HG03342 (cell line): ENCODE data around the gene SNX32.
A peak's percentile ranks its signal among the peaks of the same experiment; 100 is the strongest.

Experiments used
- ATAC-seq: cut with Tn5 transposase; IDR thresholded peaks from one replicate; pipeline ENCODE4 v1.9.1; 2021; ENCODE audit warnings: mild to moderate bottlenecking, moderate library complexity; ENCODE audit not compliant: unreplicated experiment

SNX32 gene

GRCh38 chr11:65833297-65834030 is at the start of gene SNX32:
SNX32 (plus strand) TSS chr11:65833963; CDS start chr11:65834066, 103 bp downstream.
- ATAC-seq, result peak; percentile 96

- no peak for ATAC-seq
These were observed 48.3 kb upstream of the SNX32 start for GRCh38 chr11:65785319-65786007.

GRCh38 chr11:65786008-65786785 is 47.6 kb upstream of the SNX32 start:
- ATAC-seq, result no peak

GRCh38 chr11:65786786-65787636 is 46.8 kb upstream of the SNX32 start, which contains the start of gene OVOL1:
OVOL1 (plus strand) TSS chr11:65787063; CDS start chr11:65787374, 311 bp downstream.
- ATAC-seq, result no peak

GRCh38 chr11:65787649-65788622 is 45.8 kb upstream of the SNX32 start:
- no peak for ATAC-seq

- no peak for ATAC-seq
These were observed 44.9 kb upstream of the SNX32 start for GRCh38 chr11:65788821-65789220.

- no peak for ATAC-seq
These were observed 44.3 kb upstream of the SNX32 start for GRCh38 chr11:65789230-65790103.

GRCh38 chr11:65790104-65790901 is 43.5 kb upstream of the SNX32 start:
- ATAC-seq, result no peak

GRCh38 chr11:65790902-65791650 is 42.7 kb upstream of the SNX32 start:
- ATAC-seq, result no peak

GRCh38 chr11:65791719-65792213 is 42.0 kb upstream of the SNX32 start:
- peak; percentile 87 for ATAC-seq

- no peak for ATAC-seq
These were observed 41.3 kb upstream of the SNX32 start for GRCh38 chr11:65792456-65792855.

- no peak for ATAC-seq
These were observed 40.6 kb upstream of the SNX32 start for GRCh38 chr11:65793144-65793581.

- ATAC-seq, result no peak
These were observed 40.0 kb upstream of the SNX32 start for GRCh38 chr11:65793625-65794400.

- ATAC-seq, result no peak
These were observed 38.9 kb upstream of the SNX32 start for GRCh38 chr11:65794570-65795510.
